ENCODE measurements around the gene WWOX.

GRCh38 chr16:78271981-78272380 is 172.5 kb downstream of the WWOX start:
- TF ChIP-seq CTCF (IDR thresholded peaks at IDR 0.05) (no peak), POLR2A (IDR thresholded peaks at IDR 0.05) (no peak), EP300 (IDR thresholded peaks at IDR 0.05) (no peak), POLR2AphosphoS5 (IDR thresholded peaks at IDR 0.05) (no peak)
